Nephron (organoid): ENCODE data around the gene CDRT15.
"Not testable (repeated sequence)": the region's sequence is repeated elsewhere in the genome, so short reads cannot be mapped to it uniquely, and the experiment has no call there.

ENCODE experiments used
- H3K27ac Mint-ChIP-seq, 3 experiments: 2 replicates each; pipeline ENCODE4 v1.8.0; 2020; ENCODE audit warnings: mixed read lengths in 3 of 3, mild to moderate bottlenecking in 2 of 3, moderate library complexity in 1 of 3
- H3K27me3 Mint-ChIP-seq: 2 replicates; pipeline ENCODE4 v1.8.0; 2021; ENCODE audit warnings: low read depth, mild to moderate bottlenecking, moderate library complexity, mixed read lengths
- H3K36me3 Mint-ChIP-seq: 2 replicates; pipeline ENCODE4 v1.8.0; 2020; ENCODE audit warnings: low read depth, mixed read lengths
- H3K4me1 Mint-ChIP-seq: 2 replicates; pipeline ENCODE4 v1.8.0; 2020; ENCODE audit warnings: mixed read lengths
- H3K4me3 Mint-ChIP-seq, 3 experiments: 2 replicates each; pipeline ENCODE4 v1.8.0; 2020; ENCODE audit warnings: mild to moderate bottlenecking in 3 of 3, mixed read lengths in 3 of 3, moderate library complexity in 2 of 3
- H3K9me3 Mint-ChIP-seq: 2 replicates; pipeline ENCODE4 v1.8.0; 2020; ENCODE audit warnings: mixed read lengths
- CTCF ChIP-seq, 3 experiments: fragments of 200-600 bp; sonication (generic); IDR thresholded peaks; one replicate each; pipeline ENCODE4 v1.5.0; 2021; ENCODE audit warnings: antibody characterized with exemption in 3 of 3; ENCODE audit not compliant: unreplicated experiment in 3 of 3

CDRT15 gene

GRCh38 chr17:14198013-14198412, 38.6 kb downstream of the CDRT15 start:
- Mint-ChIP-seq H3K27ac (no peak overlapping the region), H3K27me3 (no peaks in the 10 kb centered on the region), H3K4me1 (no peaks in the 10 kb centered on the region), H3K4me3 (no peak overlapping the region), H3K36me3 (peaks cover 11% of the 10 kb centered on the region), H3K9me3 (no peaks in the 10 kb centered on the region)
- TF ChIP-seq CTCF (IDR thresholded peaks at IDR 0.05; ENCODE audit: unreplicated experiment in 3 of 3): no peak

DNA sequence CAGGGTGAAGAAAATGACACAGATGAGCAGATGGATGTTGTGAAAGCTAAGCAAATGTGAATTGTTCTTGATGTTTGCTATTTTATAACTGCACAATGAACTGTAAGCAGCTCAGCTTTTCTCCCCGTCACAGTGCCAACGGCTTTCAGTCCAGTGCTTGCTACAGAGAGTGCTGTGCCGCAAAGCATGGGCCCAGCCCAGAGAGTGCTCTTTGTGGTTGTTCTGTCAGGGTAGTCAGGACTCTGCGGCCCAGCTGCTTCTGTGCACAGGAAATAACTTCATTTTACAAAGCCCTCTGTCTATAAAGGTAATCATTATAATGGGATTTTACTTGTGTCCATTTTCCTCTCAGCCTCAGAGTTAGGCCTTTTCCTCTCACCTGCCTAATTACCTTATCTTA, 39.1 kb downstream of the CDRT15 start:
- peaks cover 13% of the 10 kb centered on the region for H3K36me3 Mint-ChIP-seq
- H3K4me3 Mint-ChIP-seq: no peak overlapping the region
- no peaks in the 10 kb centered on the region for H3K9me3 Mint-ChIP-seq
- no peaks in the 10 kb centered on the region for H3K4me1 Mint-ChIP-seq
- no peaks in the 10 kb centered on the region for H3K27me3 Mint-ChIP-seq
- no peak overlapping the region for H3K27ac Mint-ChIP-seq
- no peak for TF ChIP-seq CTCF (IDR thresholded peaks at IDR 0.05; ENCODE audit: unreplicated experiment in 3 of 3)

GRCh38 chr17:14197057-14197456, 39.6 kb downstream of the CDRT15 start:
- Mint-ChIP-seq H3K36me3 (peaks cover 16% of the 10 kb centered on the region), H3K9me3 (no peaks in the 10 kb centered on the region), H3K27ac (no peak overlapping the region), H3K27me3 (no peaks in the 10 kb centered on the region), H3K4me3 (no peak overlapping the region), H3K4me1 (no peaks in the 10 kb centered on the region)
- no peak for TF ChIP-seq CTCF (IDR thresholded peaks at IDR 0.05; ENCODE audit: unreplicated experiment in 3 of 3)

DNA sequence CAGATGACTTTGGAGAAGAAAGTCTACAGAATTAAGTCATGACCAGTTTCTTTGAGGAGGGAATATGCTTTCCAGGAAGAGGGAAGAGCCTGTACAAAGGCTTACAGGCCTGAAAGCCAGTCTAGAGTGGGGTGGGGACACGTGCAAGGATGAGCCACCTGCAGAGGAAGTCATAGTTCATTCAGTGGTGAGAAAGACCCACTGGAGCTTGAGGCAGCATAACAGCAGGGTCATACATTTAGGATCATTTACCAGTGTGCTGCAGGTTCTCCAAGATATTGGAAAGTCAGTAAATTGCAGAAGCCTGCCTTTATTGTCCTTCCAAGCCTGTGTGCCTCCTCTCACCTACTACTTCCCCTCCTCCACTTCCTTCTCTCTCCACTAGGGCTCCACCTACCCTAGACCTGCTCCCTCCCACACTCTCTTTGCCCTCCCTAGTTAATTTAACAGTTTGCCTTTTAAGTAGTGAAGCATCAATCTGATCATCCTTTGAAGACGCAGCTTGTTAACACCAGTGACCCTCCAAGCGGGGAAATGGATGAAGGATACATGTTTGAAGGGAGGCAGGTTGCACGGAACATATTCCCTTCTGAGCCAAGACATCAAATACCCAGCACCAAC, 40.2 kb downstream of the CDRT15 start:
- H3K36me3 Mint-ChIP-seq: peaks cover 17% of the 10 kb centered on the region
- no peaks in the 10 kb centered on the region for H3K9me3 Mint-ChIP-seq
- no peaks in the 10 kb centered on the region for H3K4me1 Mint-ChIP-seq
- H3K27me3 Mint-ChIP-seq: no peaks in the 10 kb centered on the region
- no peak overlapping the region for H3K27ac Mint-ChIP-seq
- TF ChIP-seq CTCF (IDR thresholded peaks at IDR 0.05; ENCODE audit: unreplicated experiment in 3 of 3): no peak
- H3K4me3 Mint-ChIP-seq: no peak overlapping the region

DNA sequence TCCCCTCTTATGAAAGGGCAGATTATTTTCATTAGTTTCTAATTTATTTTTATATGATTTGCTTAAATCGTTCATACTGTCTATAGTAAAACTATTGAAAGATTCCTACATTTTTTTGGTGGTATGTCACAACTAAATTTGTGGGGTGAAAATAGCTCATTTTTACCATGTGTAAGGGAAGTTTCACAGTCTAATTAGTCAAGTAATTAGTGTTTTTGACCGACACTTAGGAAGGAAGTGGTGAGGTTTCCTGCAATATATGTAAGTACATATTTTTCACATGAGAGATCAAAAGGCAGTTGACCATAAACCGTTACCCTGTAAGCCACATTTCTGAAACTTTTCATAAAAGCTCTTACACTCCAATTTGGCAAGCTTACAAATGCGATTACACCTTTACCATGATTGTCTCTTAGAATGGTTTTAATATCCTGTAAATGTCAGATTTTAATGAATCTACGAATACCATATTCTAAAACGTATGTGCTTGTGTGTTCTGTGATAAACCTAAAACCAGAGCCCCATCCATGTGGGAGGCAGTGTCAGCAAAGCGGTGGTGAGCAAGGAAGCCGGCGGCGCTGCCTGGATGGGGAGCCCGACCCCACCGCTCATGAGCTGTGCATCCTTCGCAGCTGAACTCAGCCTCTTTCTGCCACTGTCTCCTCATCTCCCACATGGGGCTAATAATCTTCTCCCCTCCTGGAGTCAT, 43.9 kb downstream of the CDRT15 start:
- H3K27ac Mint-ChIP-seq, H3K4me3 Mint-ChIP-seq, H3K4me1 Mint-ChIP-seq, H3K9me3 Mint-ChIP-seq, H3K27me3 Mint-ChIP-seq, H3K36me3 Mint-ChIP-seq: not testable (repeated sequence)

GRCh38 chr17:14192039-14192438, 44.6 kb downstream of the CDRT15 start:
- not testable (repeated sequence) for H3K4me3 Mint-ChIP-seq, H3K27me3 Mint-ChIP-seq, H3K4me1 Mint-ChIP-seq, H3K27ac Mint-ChIP-seq, H3K36me3 Mint-ChIP-seq, H3K9me3 Mint-ChIP-seq

- H3K4me3 Mint-ChIP-seq, H3K9me3 Mint-ChIP-seq, H3K36me3 Mint-ChIP-seq, H3K4me1 Mint-ChIP-seq, H3K27me3 Mint-ChIP-seq, H3K27ac Mint-ChIP-seq: not testable (repeated sequence)
These were observed 45.2 kb downstream of the CDRT15 start for GRCh38 chr17:14191469-14191868.

DNA sequence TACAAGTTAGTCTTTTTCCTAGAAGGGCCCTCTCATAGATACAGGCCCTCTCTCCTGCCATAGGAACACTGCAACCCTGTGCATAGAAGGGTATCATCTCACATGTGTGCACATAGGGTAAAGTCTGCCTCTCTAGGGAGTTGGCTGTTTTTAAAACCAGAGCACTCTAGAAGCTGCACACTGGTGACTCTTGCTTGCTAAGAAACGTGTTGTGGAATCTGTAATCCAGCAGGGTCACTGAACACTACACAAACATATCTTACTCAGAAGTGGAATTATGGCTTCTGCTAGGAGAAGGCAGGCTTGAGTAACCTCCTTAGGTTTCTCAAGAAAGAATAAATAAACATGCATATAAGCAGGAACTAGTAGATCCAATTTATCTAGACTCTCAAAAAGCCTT, 45.9 kb downstream of the CDRT15 start:
- not testable (repeated sequence) for H3K4me3 Mint-ChIP-seq, H3K4me1 Mint-ChIP-seq, H3K27me3 Mint-ChIP-seq, H3K36me3 Mint-ChIP-seq, H3K9me3 Mint-ChIP-seq, H3K27ac Mint-ChIP-seq

DNA sequence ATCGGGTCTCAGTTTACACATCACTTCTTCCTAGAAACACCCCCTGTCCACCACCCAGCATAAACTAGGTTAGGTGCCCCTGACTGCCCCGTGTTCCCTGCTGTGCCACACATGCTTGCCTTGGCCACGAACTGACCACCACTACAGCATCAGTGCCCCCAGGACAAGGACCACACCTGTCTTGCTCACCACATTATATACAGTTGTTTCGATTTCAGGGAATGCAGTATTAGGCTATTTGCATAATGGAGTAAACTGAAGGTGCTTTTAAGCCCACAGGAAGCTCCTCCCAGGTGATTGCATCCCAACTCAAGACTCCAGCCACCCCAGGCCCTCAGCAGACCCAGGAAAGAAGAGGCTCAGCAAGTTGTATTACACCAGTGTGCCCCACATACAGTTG, 50.2 kb downstream of the CDRT15 start:
- not testable (repeated sequence) for H3K4me3 Mint-ChIP-seq, H3K27me3 Mint-ChIP-seq, H3K27ac Mint-ChIP-seq, H3K9me3 Mint-ChIP-seq, H3K4me1 Mint-ChIP-seq, H3K36me3 Mint-ChIP-seq
